DOHH2 (cell line): ENCODE data around the gene CDK5RAP2.

Experiments used
- CTCF ChIP-seq: fragments of 200-600 bp; sonication (generic); IDR thresholded peaks from one replicate; pipeline ENCODE4 v1.5.1; 2014; ENCODE audit warnings: antibody characterized with exemption, mild to moderate bottlenecking, low read depth, low read length; ENCODE audit not compliant: poor library complexity, severe bottlenecking
- EZH2phosphoT487 ChIP-seq: fragments of 200-600 bp; sonication (generic); IDR thresholded peaks from 2 replicates; pipeline ENCODE4 v1.6.1; 2017; ENCODE audit warnings: borderline replicate concordance, mild to moderate bottlenecking, antibody characterized with exemption, low read length, moderate library complexity, mixed read lengths

- TF ChIP-seq CTCF: no peak
- no peak for TF ChIP-seq EZH2phosphoT487
These were observed 22.8 kb downstream of the CDK5RAP2 start for GRCh38 chr9:120557205-120557604.
